Pancreas (tissue), 10 donors: ENCODE results near the gene AK2. TPM values are rescaled to one million over a fixed set of nuclear protein-coding genes. Genes with fewer than 3 reads are reported as not detected.

Experiments used
- ATAC-seq, 4 donors: fragments of 200-7000 bp; cut with Tn5 transposase; one replicate each; pipeline versions ENCODE4 v1.8.0 to v1.9.1; 2020; ENCODE audit warnings: mild to moderate bottlenecking in 4 of 4, moderate library complexity in 4 of 4
- DNase-seq, 6 donors: peaks; one replicate each; pipeline ENCODE4 v3.0.0-alpha.2; 2020
- FAIRE-seq: peaks from 2 replicates; lab custom pipeline; 2012; peaks lifted over from hg19 to GRCh38; lab: Jason Lieb, UNC
- H3K27ac ChIP-seq, 4 donors: fragments of 200-600 bp; sonication (generic); 1 replicate in 3 of 4; 2 replicates in 1 of 4; pipeline versions ENCODE4 v1.5.0 to v1.8.0; 2020
- H3K27me3 ChIP-seq, 4 donors: fragments of 200-600 bp; one replicate each; pipeline ENCODE4 v1.8.0; 2021
- H3K36me3 ChIP-seq, 3 donors: fragments of 200-600 bp; sonication (generic) in 1 of 3; one replicate each; pipeline versions ENCODE4 v1.5.0 to v1.8.0; 2020 to 2021
- H3K4me1 ChIP-seq, 3 donors: fragments of 200-600 bp; one replicate each; pipeline ENCODE4 v1.8.0; 2021
- H3K4me3 ChIP-seq, 4 donors: fragments of 200-600 bp; sonication (generic) in 2 of 4; one replicate each; pipeline versions ENCODE4 v1.5.0 to v1.8.0; 2020 to 2021
- H3K9me3 ChIP-seq, 4 donors: fragments of 200-600 bp; one replicate each; pipeline ENCODE4 v1.8.0; 2021
- WGBS, 2 donors: extraction: QIAGEN DNeasy Blood & Tissue Kit; methylation state at CpG; one replicate each; pipeline ENCODE4 v1.1.7; 2013; 5-methylcytosine and 5-hydroxymethylcytosine counted together
- intact Hi-C, 3 donors: fragments of 100-400 bp; cut with DNase I; formaldehyde crosslinking; loops; one replicate each; pipeline versions ENCODE4 v1.11.1 to v1.14.2; 2022
- polyA plus RNA-seq, 2 donors: library from polyadenylated mRNA; stranded (reverse); fragments of 200-250 nt; gene quantifications; one replicate each; pipeline ENCODE4 v1.2.3, GENCODE V29; 2013
- total RNA-seq, 6 donors: library from RNA; stranded (reverse); fragmentation: NEBNext Ultra II Directional in 4 of 6; extraction: Animal tissue kit (Norgen Biotek cat#: 25700) in 4 of 6; gene quantifications; one replicate each; pipeline versions ENCODE4 v1.2.1 to v1.2.4, GENCODE V29; 2021 to 2023
- TF ChIP-seq, protein P1 (sequence below), 4 donors: fragments of 200-600 bp; sonication (generic) in 3 of 4; IDR thresholded peaks; one replicate each; pipeline versions ENCODE4 v1.5.0 to v1.8.0; 2021; ENCODE audit warnings: antibody characterized with exemption in 4 of 4
- donor health status: healthy with polysubstance abuse.
- donor health status: DM: no; HTN: no; CAD: no; lungs with moderate emphysema.
- donor health status: DM: no; HTN: no; CAD: no.
- donor health status: control.
- donor health status: control.
- donor health status: Bipolar disorder and iron deficiency.
- donor health status: DM: yes; HTN: yes; CAD: no.
- donor health status: DM: no; HTN: no; CAD: no.
- donor health status: DM: no; HTN: no; CAD: no.
- donor health status: DM: yes; HTN: yes; CAD: no.

Gene AK2
- total and polyA plus RNA-seq, 8 donors, result 40.5 to 78.7 (median 61.4) TPM

DNA sequence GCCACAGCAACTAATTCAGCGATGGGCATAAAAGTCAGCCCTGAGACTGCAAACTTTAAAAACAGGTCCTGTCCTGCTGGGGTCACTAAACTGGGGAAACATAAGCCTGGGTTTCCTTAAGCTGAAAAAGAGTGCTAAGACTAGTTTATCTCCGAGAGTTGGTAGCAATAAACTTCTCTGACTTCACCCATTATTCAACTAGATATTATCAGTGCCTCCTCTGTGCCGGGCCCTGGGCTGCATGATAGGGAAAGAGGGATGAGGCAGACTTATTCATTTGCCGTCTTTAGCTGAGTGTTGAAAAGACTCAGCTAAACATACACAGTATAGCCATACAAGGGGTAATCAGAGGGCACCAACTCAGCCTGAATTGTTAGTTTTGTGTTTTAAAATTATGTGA lies 33.0 kb downstream of the AK2 start:
- ATAC-seq (no peak), FAIRE-seq (no peak), DNase-seq (no peak)
- no peak overlapping the region for H3K27ac ChIP-seq
- intact Hi-C loops, result no loop called here
- WGBS, 2 donors, result 93 to 95% methylated on average over 4 of the region's 4 CpGs
- H3K9me3 ChIP-seq, result no peaks in the 10 kb centered on the region
- H3K4me3 ChIP-seq, result no peak overlapping the region
- H3K27me3 ChIP-seq, result no peaks in the 10 kb centered on the region
- TF ChIP-seq, protein P1, sequence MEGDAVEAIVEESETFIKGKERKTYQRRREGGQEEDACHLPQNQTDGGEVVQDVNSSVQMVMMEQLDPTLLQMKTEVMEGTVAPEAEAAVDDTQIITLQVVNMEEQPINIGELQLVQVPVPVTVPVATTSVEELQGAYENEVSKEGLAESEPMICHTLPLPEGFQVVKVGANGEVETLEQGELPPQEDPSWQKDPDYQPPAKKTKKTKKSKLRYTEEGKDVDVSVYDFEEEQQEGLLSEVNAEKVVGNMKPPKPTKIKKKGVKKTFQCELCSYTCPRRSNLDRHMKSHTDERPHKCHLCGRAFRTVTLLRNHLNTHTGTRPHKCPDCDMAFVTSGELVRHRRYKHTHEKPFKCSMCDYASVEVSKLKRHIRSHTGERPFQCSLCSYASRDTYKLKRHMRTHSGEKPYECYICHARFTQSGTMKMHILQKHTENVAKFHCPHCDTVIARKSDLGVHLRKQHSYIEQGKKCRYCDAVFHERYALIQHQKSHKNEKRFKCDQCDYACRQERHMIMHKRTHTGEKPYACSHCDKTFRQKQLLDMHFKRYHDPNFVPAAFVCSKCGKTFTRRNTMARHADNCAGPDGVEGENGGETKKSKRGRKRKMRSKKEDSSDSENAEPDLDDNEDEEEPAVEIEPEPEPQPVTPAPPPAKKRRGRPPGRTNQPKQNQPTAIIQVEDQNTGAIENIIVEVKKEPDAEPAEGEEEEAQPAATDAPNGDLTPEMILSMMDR (IDR thresholded peaks at IDR 0.05), result no peak
- no peaks in the 10 kb centered on the region for H3K36me3 ChIP-seq
- peaks cover 8 to 29% (median 17%) of the 10 kb centered on the region in 3 donors for H3K4me1 ChIP-seq

DNA sequence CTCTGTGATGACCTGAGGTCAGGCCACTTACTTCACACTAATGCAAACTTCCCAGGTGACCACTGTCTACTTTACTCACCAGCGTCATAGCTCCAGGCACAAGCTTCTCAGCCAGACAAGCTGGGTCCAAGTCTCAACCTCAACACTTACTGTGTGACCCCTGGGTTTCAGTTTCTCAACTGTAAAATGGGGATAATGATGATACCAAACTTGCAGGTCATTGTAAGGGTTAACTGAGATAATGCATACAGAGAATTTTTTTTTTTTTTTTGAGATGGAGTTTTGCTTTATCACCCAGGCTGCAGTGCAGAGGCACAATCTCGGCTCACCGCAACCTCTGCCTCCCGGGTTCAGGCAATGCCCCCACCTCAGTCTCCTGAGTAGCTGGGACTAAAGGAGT lies 34.7 kb downstream of the AK2 start:
- Histone ChIP-seq H3K27ac (no peak overlapping the region), H3K36me3 (no peaks in the 10 kb centered on the region), H3K4me3 (no peak overlapping the region), H3K27me3 (no peaks in the 10 kb centered on the region), H3K4me1 (peaks cover 0 to 25% (median 12%) of the 10 kb centered on the region in 3 donors), H3K9me3 (no peaks in the 10 kb centered on the region)
- 92 to 94% methylated on average over 4 of the region's 4 CpGs for WGBS, 2 donors
- FAIRE-seq, result no peak
- DNase-seq, result no peak
- no peak for ATAC-seq
- TF ChIP-seq, protein P1 (IDR thresholded peaks at IDR 0.05), result no peak
- intact Hi-C loops, result no loop called here

DNA sequence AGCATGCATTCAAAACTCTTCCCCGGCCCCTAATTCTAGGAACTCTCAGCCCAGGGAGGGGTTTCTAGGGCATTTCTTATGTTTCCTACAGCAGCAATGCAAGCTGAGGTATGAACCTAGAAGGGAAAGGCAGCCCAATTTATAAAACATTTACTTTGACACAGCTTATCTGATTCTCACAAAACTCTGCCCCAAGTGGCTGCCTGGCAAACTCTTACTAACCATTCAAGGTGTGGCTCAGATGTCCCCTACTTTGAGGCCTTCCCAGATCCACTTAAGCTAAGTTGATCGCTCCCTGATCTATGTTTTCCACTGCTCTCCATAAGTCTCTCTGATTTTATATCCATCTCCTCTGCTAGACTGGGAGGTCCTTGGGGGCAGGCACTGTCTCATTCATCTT lies 35.4 kb downstream of the AK2 start:
- no peaks in the 10 kb centered on the region for H3K36me3 ChIP-seq
- DNase-seq (no peak), FAIRE-seq (no peak), ATAC-seq (no peak)
- H3K27ac ChIP-seq, result no peak overlapping the region
- H3K4me1 ChIP-seq, result peaks cover 0 to 23% (median 10%) of the 10 kb centered on the region in 3 donors
- intact Hi-C loops, result no loop called here
- no peak overlapping the region for H3K4me3 ChIP-seq
- TF ChIP-seq, protein P1 (IDR thresholded peaks at IDR 0.05), result no peak
- H3K9me3 ChIP-seq, result no peaks in the 10 kb centered on the region
- WGBS, 2 donors, result 95 to 100% methylated on average over 2 of the region's 2 CpGs
- H3K27me3 ChIP-seq, result no peaks in the 10 kb centered on the region

DNA sequence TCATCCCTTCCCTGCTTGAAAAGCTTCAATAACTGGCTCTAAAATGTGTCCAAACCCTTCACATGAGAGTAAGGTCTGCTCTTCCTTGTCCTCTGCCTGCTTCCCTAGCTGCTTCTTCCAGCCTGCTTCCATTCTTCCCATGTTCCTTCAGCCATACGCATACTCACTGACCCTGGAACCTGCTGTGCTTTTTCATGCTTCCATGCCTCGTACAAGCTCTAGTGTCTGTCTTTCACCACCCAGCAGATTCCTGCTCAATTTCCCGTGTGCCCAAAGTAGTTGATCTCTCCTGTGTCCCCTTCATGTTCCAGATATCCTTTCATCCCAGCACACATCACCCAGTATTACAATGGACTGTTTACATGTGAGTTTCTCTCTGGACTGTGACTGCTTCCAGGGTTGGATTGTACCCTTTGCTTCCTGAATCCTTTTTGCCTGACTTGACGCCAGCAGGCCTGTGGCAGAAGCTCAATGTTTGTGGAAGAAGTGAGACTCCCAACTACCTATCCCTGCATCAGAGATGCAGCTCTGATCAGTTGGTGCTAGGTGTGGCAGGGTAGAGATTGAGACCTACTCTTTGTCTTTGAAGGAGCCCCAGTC lies 36.2 kb downstream of the AK2 start:
- WGBS, 2 donors, result 67 to 80% methylated on average over 4 of the region's 4 CpGs
- H3K4me3 ChIP-seq, result no peak overlapping the region
- no peak overlapping the region for H3K27ac ChIP-seq
- H3K4me1 ChIP-seq, result peaks cover 0 to 16% (median 2%) of the 10 kb centered on the region in 3 donors
- no peak for FAIRE-seq
- no peak for DNase-seq
- peak in 1 of 4 donors; percentile 11 for ATAC-seq
- TF ChIP-seq, protein P1 (IDR thresholded peaks at IDR 0.05), result no peak
- H3K36me3 ChIP-seq, result no peaks in the 10 kb centered on the region
- intact Hi-C loops, result no loop called here
- no peaks in the 10 kb centered on the region for H3K27me3 ChIP-seq
- no peaks in the 10 kb centered on the region for H3K9me3 ChIP-seq

DNA sequence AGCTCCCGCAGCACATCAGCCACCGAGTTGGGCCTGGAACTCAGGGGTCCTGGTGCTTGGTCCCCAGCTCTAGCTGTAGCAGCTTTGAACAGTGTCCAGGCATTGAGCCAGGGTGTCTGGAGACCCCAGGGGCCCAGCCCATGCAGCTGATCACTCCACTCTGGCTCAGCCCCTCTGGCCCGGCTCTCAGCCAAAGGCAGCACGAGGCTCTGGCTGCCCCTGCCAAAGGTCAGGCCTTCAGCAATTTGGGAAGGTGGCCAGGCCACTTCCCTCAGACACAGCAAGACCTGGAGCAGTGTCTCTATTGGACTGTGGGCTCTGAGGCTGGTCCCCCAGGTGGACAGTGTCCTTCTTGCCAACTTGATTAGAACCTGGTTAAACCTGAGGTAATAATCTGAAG lies 37.7 kb downstream of the AK2 start:
- Histone ChIP-seq H3K27me3 (no peaks in the 10 kb centered on the region), H3K4me3 (no peak overlapping the region), H3K9me3 (no peaks in the 10 kb centered on the region), H3K27ac (no peak overlapping the region), H3K36me3 (no peaks in the 10 kb centered on the region), H3K4me1 (peaks cover 0 to 16% (median 0%) of the 10 kb centered on the region in 3 donors)
- intact Hi-C loops, result no loop called here
- TF ChIP-seq, protein P1 (IDR thresholded peaks at IDR 0.05), result no peak
- no peak for FAIRE-seq
- WGBS, 2 donors, result 62 to 73% methylated on average over 4 of the region's 4 CpGs
- ATAC-seq, result peak in 1 of 4 donors; percentile 9
- DNase-seq, result peak in 2 of 6 donors; percentile 39 to 57
